ENCODE measurements around the gene MARVELD2. TPM values are rescaled to one million over a fixed set of nuclear protein-coding genes. Genes with fewer than 3 reads are reported as not detected.

Gene MARVELD2
- total and polyA plus RNA-seq, 2 of the 13 experiments (the other 11 are each of a cell fraction or from before 2014, with no cell fraction given) = 11.1 to 15.4 TPM

GRCh38 chr5:69492391-69492922 is 77.5 kb downstream of the MARVELD2 start, which contains the start of gene OCLN (continued):
- TF ChIP-seq NFAT5 (CRISPR knock-in tag; IDR thresholded peaks at IDR 0.05) = peak; percentile 63; the same call in 1 of the 2 replicates
- peak; percentile 74 for TF ChIP-seq ZBTB7A (CRISPR knock-in tag; IDR thresholded peaks at IDR 0.05)
- no peak for TF ChIP-seq ZNF672 (CRISPR knock-in tag; IDR thresholded peaks at IDR 0.05)
- TF ChIP-seq ZNF878 (CRISPR knock-in tag; IDR thresholded peaks at IDR 0.05) = peak; percentile 66; the same call in 1 of the 2 replicates
- TF ChIP-seq ZNF775 (CRISPR knock-in tag; IDR thresholded peaks at IDR 0.05; ENCODE audit: borderline replicate concordance) = no peak
- peak; percentile 78; the same call in 1 of the 2 replicates for TF ChIP-seq ZC3H13 (CRISPR knock-in tag; IDR thresholded peaks at IDR 0.05)
- peak; percentile 50; the same call in 1 of the 2 replicates for TF ChIP-seq ARNTL (CRISPR knock-in tag; IDR thresholded peaks at IDR 0.05)
- TF ChIP-seq REXO4 (CRISPR knock-in tag; IDR thresholded peaks at IDR 0.05; ENCODE audit: borderline replicate concordance) = no peak
- peak; percentile 83 for TF ChIP-seq ZNF343 (CRISPR knock-in tag; IDR thresholded peaks at IDR 0.05)
- TF ChIP-seq GATAD2A (CRISPR knock-in tag; IDR thresholded peaks at IDR 0.05) = peak; percentile 51
- peak; percentile 51; the same call in 1 of the 2 replicates for TF ChIP-seq GATA4 (IDR thresholded peaks at IDR 0.05; ENCODE audit: borderline replicate concordance, low read depth)
- TF ChIP-seq LCORL (IDR thresholded peaks at IDR 0.05) = no peak
- peak; percentile 90 for TF ChIP-seq LCORL (CRISPR knock-in tag; IDR thresholded peaks at IDR 0.05)

Data from HepG2 (cell line).